Activated naive CD4-positive, alpha-beta T cell treated with anti-CD3 and anti-CD28 coated beads for 36 hours (primary cell): Measurements from ENCODE around the gene PCK1. TPM values are rescaled to one million over a fixed set of nuclear protein-coding genes. Genes with fewer than 3 reads are reported as not detected.

Source experiments
- CTCF ChIA-PET: fragments of 350-600 bp; sonication (Branson Sonifier 250); formaldehyde crosslinking; loops from one replicate; lab custom pipeline; 2021; ENCODE audit warnings: antibody characterized with exemption; lab: Charles Lee
- DNase-seq: peaks from one replicate; pipeline ENCODE4 v3.0.0-alpha.2; 2020
- H3K27ac Mint-ChIP-seq: one replicate; pipeline ENCODE4 v1.8.0; 2021; ENCODE audit warnings: mild to moderate bottlenecking, mixed read lengths
- H3K27me3 Mint-ChIP-seq: one replicate; pipeline ENCODE4 v1.8.0; 2021; ENCODE audit warnings: low read depth, mixed read lengths
- H3K36me3 Mint-ChIP-seq: one replicate; pipeline ENCODE4 v1.8.0; 2021; ENCODE audit warnings: low read depth, mixed read lengths
- H3K4me1 Mint-ChIP-seq: one replicate; pipeline ENCODE4 v1.8.0; 2021; ENCODE audit warnings: low read depth, mixed read lengths
- H3K4me3 Mint-ChIP-seq: one replicate; pipeline ENCODE4 v1.8.0; 2021; ENCODE audit warnings: mild to moderate bottlenecking, moderate library complexity, mixed read lengths
- H3K9me3 Mint-ChIP-seq: one replicate; pipeline ENCODE4 v1.8.0; 2021; ENCODE audit warnings: mixed read lengths
- intact Hi-C: fragments of 100-400 bp; cut with micrococcal nuclease; formaldehyde crosslinking; loops from one replicate; pipeline ENCODE4 v1.15.1; 2023
- total RNA-seq, 2 experiments: library from RNA; stranded (reverse); gene quantifications; one replicate each; pipeline ENCODE4 v1.2.3, GENCODE V29; 2021

The PCK1 gene
- total RNA-seq, 2 experiments from 2014 or later = not detected

DNA sequence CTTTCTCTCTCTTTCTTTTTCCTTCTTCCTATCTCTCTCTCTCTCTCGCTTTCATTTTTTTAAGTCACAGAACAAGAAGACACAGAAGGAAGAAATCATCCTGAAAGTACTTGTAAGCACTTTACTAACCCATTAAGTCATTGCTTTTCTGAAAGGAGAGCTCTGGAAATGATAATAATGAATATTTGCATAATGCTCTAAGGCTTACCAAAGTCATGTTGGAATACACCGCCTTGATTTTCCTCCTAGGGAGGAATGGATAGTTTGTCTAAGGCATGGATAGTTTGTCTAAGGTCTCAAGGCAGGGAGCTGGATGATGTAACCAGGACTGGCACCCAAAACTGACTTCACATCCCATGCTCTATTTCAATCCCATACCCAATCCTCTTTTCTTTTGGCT lies 23.1 kb upstream of the PCK1 start:
- Mint-ChIP-seq H3K4me1 (no peaks in the 10 kb centered on the region), H3K36me3 (no peaks in the 10 kb centered on the region), H3K4me3 (no peak overlapping the region), H3K27ac (no peak overlapping the region), H3K27me3 (peaks cover 26% of the 10 kb centered on the region), H3K9me3 (no peaks in the 10 kb centered on the region)
- CTCF ChIA-PET = interaction anchor here (0.6 kb wide), 2 partner anchors 12 to 328 kb away, joined by 3 to 4 read pairs; no protein-coding TSS in a partner anchor
- intact Hi-C loops = no loop called here
- DNase-seq = no peak

DNA sequence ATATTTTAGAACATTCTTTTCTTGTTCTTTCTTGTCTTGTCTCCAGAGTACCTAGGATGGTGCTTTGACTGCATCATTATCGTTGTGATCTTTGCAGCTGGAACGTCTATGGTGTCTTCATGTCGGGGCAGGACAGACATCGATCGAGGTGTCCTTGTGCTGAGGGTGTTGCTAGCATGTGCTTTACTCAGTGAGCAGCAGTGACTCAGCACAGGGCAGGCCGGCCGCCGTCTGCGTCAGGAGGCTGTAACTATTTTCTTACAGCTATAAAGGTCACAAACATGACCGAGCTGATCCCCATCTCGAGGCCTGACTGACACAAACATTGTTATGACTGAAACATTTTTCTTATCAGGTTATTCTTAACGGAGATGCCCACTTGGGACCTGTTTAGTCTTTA lies 21.0 kb upstream of the PCK1 start:
- no peaks in the 10 kb centered on the region for H3K36me3 Mint-ChIP-seq
- CTCF ChIA-PET = interaction anchor here (0.7 kb wide), 1 partner anchor 28 kb away, joined by 3 read pairs; no protein-coding TSS in a partner anchor
- H3K4me3 Mint-ChIP-seq = no peak overlapping the region
- no peak overlapping the region for H3K27ac Mint-ChIP-seq
- no peaks in the 10 kb centered on the region for H3K9me3 Mint-ChIP-seq
- H3K4me1 Mint-ChIP-seq = no peaks in the 10 kb centered on the region
- H3K27me3 Mint-ChIP-seq = peaks cover 17% of the 10 kb centered on the region
- intact Hi-C loops = no loop called here
- no peak for DNase-seq

DNA sequence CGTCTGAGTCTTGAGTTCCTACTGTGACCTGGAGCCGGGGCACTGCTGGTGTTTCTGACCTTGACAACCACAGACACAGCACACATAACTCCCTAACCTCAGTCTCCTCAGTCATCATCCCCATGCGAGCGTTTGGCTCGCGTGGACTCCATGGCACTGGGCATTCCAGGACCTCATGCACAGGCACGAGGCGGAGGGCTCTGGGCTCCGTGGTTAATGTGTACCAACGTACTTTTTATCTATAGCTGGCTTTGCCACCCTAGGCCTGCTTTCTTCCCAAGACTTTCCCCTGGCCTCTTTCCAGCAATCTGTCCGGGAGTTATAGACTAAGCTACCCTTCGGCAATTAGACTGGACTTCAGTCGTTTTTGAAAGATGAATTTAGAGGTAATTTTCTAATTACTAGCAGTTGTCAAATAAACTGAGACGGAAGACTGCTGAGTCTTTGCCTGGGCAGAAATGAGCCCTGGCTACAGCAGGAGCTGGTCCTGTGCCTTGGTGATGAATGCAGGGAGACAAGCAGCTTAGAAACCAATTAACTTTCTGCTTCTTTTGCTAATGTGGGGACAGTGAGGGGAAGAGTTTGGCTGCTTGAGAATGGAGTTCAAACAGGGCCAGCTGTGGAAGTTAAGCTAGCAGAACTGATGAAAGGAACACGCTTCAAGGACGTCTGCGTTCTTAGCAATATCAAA lies 19.9 kb upstream of the PCK1 start:
- CTCF ChIA-PET = no interaction called here
- H3K27ac Mint-ChIP-seq = no peak overlapping the region
- peaks cover 15% of the 10 kb centered on the region for H3K27me3 Mint-ChIP-seq
- no peaks in the 10 kb centered on the region for H3K36me3 Mint-ChIP-seq
- no peaks in the 10 kb centered on the region for H3K4me1 Mint-ChIP-seq
- H3K4me3 Mint-ChIP-seq = no peak overlapping the region
- no peaks in the 10 kb centered on the region for H3K9me3 Mint-ChIP-seq
- intact Hi-C loops = no loop called here
- no peak for DNase-seq

DNA sequence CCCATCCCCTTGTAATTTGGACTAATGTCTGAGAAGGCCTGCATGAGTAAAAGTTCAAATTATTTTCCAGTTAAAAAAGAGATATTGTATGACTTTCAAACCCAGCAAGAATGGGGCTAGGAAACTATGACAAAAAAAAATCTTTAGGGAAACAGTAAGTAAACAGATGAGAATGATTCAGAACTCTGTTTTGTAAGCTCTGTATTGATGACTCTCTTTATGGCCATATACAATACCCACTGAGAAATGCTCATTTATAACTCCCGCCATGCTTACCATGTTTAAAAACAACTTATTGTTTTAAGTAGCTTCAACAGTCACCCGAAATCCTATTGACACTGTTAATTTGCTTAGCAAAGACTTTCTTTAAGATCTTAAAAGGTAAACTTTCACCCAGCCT lies 17.2 kb upstream of the PCK1 start:
- H3K27ac Mint-ChIP-seq = no peak overlapping the region
- no peak for DNase-seq
- intact Hi-C loops = no loop called here
- no peak overlapping the region for H3K4me3 Mint-ChIP-seq
- H3K36me3 Mint-ChIP-seq = no peaks in the 10 kb centered on the region
- no peaks in the 10 kb centered on the region for H3K4me1 Mint-ChIP-seq
- no peaks in the 10 kb centered on the region for H3K9me3 Mint-ChIP-seq
- CTCF ChIA-PET = interaction anchor here (0.6 kb wide), 1 partner anchor 322 kb away, joined by 3 read pairs; no protein-coding TSS in a partner anchor
- H3K27me3 Mint-ChIP-seq = no peaks in the 10 kb centered on the region

DNA sequence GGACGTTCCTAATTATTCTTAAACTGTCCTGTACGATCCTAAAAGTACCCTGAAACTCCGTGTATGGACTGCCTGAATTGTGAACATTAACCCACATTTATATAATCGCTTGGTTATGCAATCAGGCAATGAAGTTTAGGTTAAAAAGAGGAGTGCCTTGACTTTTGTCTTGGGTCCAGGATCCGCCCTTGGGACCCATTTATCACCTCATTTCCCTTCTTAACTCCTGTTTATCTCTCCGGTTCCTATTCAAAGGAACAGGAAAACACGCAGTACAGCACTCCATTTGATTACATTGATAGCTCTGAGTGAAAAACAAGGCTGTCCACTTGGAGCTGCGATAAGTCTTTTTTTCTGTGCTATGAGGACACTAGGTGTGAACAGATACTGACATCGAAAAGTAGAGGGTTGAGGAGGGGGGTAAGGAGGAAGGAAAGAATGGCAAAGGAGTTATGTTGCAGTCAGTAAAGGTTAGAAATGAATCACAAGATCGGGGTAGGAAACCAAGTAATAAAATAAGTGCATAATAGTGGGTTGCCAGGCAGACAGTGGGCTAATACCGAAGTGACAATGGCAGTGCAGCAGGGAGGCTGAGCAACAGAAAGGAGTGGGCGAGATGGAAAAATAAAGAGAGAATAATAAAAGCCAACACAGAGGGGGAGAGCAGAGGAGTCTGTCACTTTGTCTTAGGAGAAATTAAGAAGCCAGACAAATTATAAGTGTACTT lies 15.9 kb upstream of the PCK1 start:
- H3K27ac Mint-ChIP-seq = no peak overlapping the region
- H3K27me3 Mint-ChIP-seq = no peaks in the 10 kb centered on the region
- no peak overlapping the region for H3K4me3 Mint-ChIP-seq
- DNase-seq = no peak
- intact Hi-C loops = no loop called here
- no peaks in the 10 kb centered on the region for H3K36me3 Mint-ChIP-seq
- no peaks in the 10 kb centered on the region for H3K4me1 Mint-ChIP-seq
- H3K9me3 Mint-ChIP-seq = no peaks in the 10 kb centered on the region
- CTCF ChIA-PET = no interaction called here

DNA sequence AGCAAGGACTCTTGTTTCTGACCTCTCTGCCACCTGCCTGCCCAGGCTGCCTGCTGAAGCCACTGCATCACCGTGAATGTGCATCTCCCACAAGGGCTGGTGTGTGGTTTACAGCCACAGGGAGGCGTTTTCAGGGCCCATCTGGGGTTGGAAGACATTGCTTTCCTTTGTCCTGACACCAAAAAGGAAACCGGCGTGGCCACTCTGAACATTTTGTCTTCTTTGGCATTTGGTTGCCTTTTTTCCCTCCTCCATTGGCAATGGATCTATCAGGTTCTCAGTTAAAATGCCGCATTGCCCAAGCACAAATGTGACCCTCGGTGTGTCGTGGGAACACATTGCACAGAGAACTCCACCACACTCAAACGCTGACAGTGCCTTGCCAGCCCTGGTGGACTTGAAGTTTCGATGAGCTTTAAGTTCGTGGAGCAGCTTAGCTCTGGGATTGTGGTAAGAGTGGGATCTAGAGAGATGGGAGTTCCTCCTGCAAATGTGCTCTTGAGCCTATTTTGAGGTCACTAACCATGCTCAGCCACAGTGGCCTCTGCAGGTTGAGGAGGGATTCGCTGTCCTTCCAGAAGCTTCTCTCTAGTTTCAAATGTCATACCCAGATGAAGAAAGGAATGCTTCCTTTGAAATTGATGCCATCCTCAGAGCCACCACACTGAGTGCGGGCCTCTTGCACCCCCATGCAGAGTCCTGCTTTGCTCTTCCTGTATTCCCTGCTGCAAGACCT lies 14.8 kb upstream of the PCK1 start:
- no peak for DNase-seq
- no peak overlapping the region for H3K27ac Mint-ChIP-seq
- no peaks in the 10 kb centered on the region for H3K9me3 Mint-ChIP-seq
- H3K4me1 Mint-ChIP-seq = no peaks in the 10 kb centered on the region
- intact Hi-C loops = no loop called here
- H3K27me3 Mint-ChIP-seq = no peaks in the 10 kb centered on the region
- CTCF ChIA-PET = interaction anchor here (0.8 kb wide), 2 partner anchors 18 to 634 kb away, joined by 3 read pairs; no protein-coding TSS in a partner anchor
- H3K4me3 Mint-ChIP-seq = no peak overlapping the region
- H3K36me3 Mint-ChIP-seq = no peaks in the 10 kb centered on the region

DNA sequence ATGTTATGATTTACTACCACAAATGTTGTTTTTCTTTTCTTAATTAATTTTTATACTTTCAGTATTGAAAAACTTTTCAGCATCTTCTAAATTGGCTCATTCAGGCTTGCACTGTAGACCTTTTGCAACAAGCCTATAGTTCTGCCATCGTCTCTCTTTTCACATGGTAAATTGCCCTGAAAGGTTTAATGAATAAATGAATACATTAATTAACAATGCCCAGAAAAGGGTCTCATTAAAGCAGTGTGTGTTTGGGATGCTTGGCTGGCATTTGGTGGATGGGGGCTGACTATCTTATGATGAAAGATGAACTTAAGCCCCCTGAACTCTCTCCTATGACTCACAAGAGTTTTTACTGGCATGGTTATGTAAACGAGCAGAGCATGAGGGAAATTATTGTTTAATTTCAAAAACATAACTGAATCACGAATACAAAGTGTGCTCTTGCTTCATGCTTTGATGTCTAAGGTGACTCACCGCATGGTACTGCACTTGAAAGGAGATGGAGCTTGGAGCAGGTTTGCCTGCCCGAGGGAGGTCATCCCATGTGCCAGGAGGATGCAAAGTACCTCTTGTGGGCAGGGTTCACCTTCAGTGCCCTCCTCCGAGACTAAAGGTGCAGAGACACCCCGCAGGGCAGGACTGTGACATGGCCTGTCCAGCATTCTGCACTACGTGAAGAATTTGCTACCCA lies 13.8 kb upstream of the PCK1 start:
- Mint-ChIP-seq H3K4me1 (no peaks in the 10 kb centered on the region), H3K36me3 (no peaks in the 10 kb centered on the region), H3K9me3 (no peaks in the 10 kb centered on the region), H3K27ac (no peak overlapping the region), H3K27me3 (no peaks in the 10 kb centered on the region), H3K4me3 (no peak overlapping the region)
- peak; percentile 27 for DNase-seq
- CTCF ChIA-PET = no interaction called here
- intact Hi-C loops = no loop called here

DNA sequence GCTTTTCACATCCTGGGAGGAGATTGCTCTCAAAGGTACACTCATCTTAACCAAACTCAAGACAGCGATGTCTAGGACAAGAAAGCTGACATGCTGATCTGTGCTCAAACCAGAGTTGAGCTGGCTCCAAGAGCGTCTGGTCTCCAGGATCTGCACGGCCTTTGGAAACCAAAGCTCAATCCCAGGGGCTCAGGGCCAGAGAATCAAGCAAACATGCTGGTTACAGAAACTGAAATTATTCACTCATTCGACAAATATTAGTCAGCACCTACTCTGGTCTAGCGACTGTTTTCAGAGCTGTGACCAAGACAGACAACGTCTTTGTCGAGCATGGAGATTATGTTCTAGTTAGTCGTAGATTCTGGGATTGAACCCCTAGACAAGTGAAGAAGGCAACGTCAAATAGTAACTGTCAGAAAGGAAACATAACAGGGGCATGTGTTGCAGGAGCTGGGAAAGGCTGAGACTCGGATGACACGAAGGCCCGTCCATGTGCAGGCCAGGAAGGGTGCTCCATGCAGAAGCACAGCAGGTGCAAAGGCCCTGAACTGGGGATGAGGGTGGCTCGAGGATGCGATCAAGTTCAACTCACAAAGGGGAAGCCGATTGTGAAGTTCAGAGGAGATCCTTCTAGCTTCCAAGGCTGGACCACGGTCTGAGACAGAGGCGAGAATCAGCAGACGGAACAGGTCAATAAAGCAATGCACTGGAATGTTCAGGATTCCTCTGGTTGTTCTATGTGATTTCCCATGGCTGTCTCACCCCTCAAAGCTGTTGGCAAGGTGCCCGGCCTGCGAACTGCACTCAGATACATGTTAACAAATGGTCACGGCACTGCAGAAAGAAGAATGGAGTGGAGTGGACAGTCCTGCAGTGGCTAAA lies 12.5 kb upstream of the PCK1 start:
- H3K9me3 Mint-ChIP-seq = no peaks in the 10 kb centered on the region
- no peaks in the 10 kb centered on the region for H3K4me1 Mint-ChIP-seq
- no peak overlapping the region for H3K27ac Mint-ChIP-seq
- no peaks in the 10 kb centered on the region for H3K36me3 Mint-ChIP-seq
- intact Hi-C loops = no loop called here
- no peak overlapping the region for H3K4me3 Mint-ChIP-seq
- CTCF ChIA-PET = no interaction called here
- no peaks in the 10 kb centered on the region for H3K27me3 Mint-ChIP-seq
- no peak for DNase-seq

DNA sequence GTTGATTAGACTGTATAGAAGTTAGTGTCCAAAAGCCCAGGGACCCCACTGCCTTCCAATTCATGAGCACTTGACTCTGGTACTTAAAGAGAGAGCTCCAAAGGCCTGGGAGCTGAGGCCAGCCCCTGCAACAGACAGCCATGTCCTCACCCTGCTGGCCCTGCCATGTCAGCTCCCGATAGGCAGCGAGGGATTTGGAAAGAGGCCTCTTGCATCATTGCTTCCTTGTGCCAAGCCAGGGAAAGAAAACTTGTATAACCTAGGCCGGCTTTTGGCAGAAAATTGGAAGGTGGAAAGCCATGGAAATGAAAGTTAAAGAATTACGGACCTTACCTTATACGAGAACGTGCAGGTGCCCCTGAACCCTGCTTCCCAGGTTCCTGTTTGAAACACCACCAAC lies 8.4 kb upstream of the PCK1 start:
- DNase-seq = no peak
- CTCF ChIA-PET = no interaction called here
- Mint-ChIP-seq H3K4me1 (no peaks in the 10 kb centered on the region), H3K9me3 (no peaks in the 10 kb centered on the region), H3K4me3 (no peak overlapping the region), H3K27ac (no peak overlapping the region), H3K27me3 (peaks cover 6% of the 10 kb centered on the region), H3K36me3 (no peaks in the 10 kb centered on the region)
- intact Hi-C loops = no loop called here

DNA sequence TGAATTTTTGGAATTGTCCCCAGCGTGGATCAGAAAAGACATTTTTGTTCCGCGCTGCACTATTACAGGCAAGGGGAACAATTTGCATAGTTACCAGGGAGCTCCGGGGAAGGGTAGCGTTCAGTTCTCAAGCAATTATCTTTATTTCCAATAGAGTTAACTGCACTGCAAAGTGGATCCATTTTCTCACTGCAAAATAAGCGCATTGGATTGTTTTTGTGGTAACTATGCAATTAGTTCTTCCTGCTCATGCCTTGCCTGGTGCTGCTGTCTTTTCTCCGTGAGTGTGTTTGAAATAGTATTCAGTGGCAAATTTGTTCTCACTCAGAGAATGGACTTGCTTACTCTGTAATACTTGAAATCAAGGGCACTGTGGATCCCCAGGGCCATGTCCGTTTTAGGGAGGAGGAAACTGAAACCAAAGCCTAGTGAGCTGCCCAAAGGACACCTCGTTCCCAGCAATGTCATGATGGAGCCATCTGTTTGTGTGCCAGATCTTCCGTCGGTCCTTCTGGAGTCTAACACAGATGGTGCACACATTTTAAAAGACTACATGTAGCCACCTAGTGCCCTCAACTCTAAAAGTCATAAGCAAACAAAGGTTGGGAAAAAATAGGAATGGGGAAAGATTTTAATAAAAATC lies 7.4 kb upstream of the PCK1 start:
- intact Hi-C loops = no loop called here
- H3K27ac Mint-ChIP-seq = no peak overlapping the region
- CTCF ChIA-PET = no interaction called here
- no peak overlapping the region for H3K4me3 Mint-ChIP-seq
- DNase-seq = no peak
- H3K4me1 Mint-ChIP-seq = no peaks in the 10 kb centered on the region
- H3K9me3 Mint-ChIP-seq = no peaks in the 10 kb centered on the region
- H3K36me3 Mint-ChIP-seq = no peaks in the 10 kb centered on the region
- H3K27me3 Mint-ChIP-seq = peaks cover 6% of the 10 kb centered on the region

DNA sequence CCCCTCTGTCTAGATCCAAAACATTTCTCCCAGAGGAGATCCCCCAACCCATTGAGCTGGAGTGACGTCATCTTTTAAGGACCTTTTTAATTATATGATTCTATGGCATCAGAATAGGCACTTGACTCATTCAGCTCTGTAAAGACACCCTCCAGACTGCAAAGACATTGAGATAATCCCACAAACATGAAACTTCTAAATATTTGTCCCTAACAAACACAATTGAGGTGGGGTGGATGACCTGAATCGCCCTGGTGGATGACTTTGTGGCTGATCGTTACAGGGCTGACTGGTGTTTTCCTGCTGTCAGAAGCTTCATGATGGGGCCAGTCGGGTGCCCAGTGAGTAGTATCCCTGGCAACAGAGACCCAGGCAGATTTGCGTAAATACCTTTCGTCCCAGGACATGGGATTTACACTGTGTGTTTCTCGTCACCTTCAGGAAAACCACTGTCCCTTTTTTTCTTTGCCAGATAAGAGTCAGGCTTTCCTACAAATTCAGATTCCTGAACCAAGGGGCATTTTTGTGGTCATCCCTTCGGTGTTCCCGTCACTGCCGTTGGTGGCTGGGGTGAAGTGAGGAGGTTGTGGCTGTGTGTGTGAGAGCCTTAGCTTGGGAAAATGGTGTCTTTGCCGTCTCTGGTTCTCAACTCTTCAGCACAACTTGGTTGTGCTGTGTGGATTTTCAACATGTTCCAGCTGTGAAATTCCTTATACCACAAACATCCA lies 5.3 kb upstream of the PCK1 start:
- no peak for DNase-seq
- Mint-ChIP-seq H3K4me3 (no peak overlapping the region), H3K4me1 (no peaks in the 10 kb centered on the region), H3K27me3 (peaks cover 9% of the 10 kb centered on the region), H3K36me3 (no peaks in the 10 kb centered on the region), H3K27ac (no peak overlapping the region), H3K9me3 (no peaks in the 10 kb centered on the region)
- CTCF ChIA-PET = interaction anchor here (0.6 kb wide), 1 partner anchor 67 kb away, joined by 3 read pairs; no protein-coding TSS in a partner anchor
- intact Hi-C loops = no loop called here
